ENCODE measurements around the gene TMEM163. TPM values are rescaled to one million over a fixed set of nuclear protein-coding genes. Genes with fewer than 3 reads are reported as not detected.

TMEM163 gene
- polyA plus RNA-seq, 3 donors: 0.01 TPM; not detected in 2

- no peak overlapping the region for H3K27ac ChIP-seq (ENCODE audit: low read depth in 1 of 2, low read length in 2 of 2)
- no peak overlapping the region for H3K4me2 ChIP-seq (replicated peaks; ENCODE audit: extremely low read depth, low read length, poor library complexity, severe bottlenecking)
- Mint-ChIP-seq H3K9me3 (peaks cover 0 to 3% (median 0%) of the 10 kb centered on the region in 7 donors), H3K27ac (no peak overlapping the region), H3K36me3 (no peaks in the 10 kb centered on the region), H3K4me3 (no peak overlapping the region), H3K4me1 (peaks cover 5% of the 10 kb centered on the region), H3K27me3 (ENCODE audit: low read depth in 3 of 3) (peaks cover 4 to 7% (median 5%) of the 10 kb centered on the region in 3 donors)
- H3K27me3 ChIP-seq (ENCODE audit: control insufficient read depth in 2 of 2, insufficient read depth in 2 of 2, low read length in 2 of 2): no peaks in the 10 kb centered on the region
- H3K4me1 ChIP-seq (ENCODE audit: control insufficient read depth in 1 of 2, insufficient read depth in 2 of 2, low read length in 2 of 2): peaks cover 0 to 5% of the 10 kb centered on the region in 2 donors
- WGBS (ENCODE audit: insufficient coverage): 90% methylated on average over 6 of the region's 7 CpGs
- H3K9ac ChIP-seq (ENCODE audit: insufficient read depth, low read length, poor library complexity, severe bottlenecking): no peak overlapping the region
- H2AFZ ChIP-seq (ENCODE audit: insufficient read depth, low read depth, low read length, poor library complexity, severe bottlenecking): no peak overlapping the region
- H3K9me3 ChIP-seq (replicated peaks in 1 of 2; ENCODE audit: control insufficient read depth in 1 of 2, insufficient read depth in 1 of 2, low read length in 2 of 2): no peaks in the 10 kb centered on the region
- intact Hi-C loops (cut with micrococcal nuclease): no loop called here
- no peak for TF ChIP-seq CTCF (IDR thresholded peaks at IDR 0.05)
- no peaks in the 10 kb centered on the region for H3K36me3 ChIP-seq (replicated peaks in 1 of 2; ENCODE audit: control insufficient read depth in 1 of 2, insufficient read depth in 2 of 2, low read length in 2 of 2)
- H3K79me2 ChIP-seq (ENCODE audit: insufficient read depth, low read length): no peaks in the 10 kb centered on the region
- no peak for DNase-seq
- H4K20me1 ChIP-seq (ENCODE audit: insufficient read depth, low read length): no peaks in the 10 kb centered on the region
- no peak overlapping the region for H3K4me3 ChIP-seq (replicated peaks in 1 of 3; ENCODE audit: low read depth in 2 of 3, low read length in 3 of 3)
Measured at GRCh38 chr2:134665727-134666506, 52.9 kb downstream of the TMEM163 start.

- Mint-ChIP-seq H3K36me3 (no peaks in the 10 kb centered on the region), H3K27me3 (ENCODE audit: low read depth in 3 of 3) (peaks cover 2 to 5% (median 3%) of the 10 kb centered on the region in 3 donors), H3K9me3 (peaks cover 0 to 3% (median 0%) of the 10 kb centered on the region in 7 donors), H3K4me3 (no peak overlapping the region), H3K27ac (no peak overlapping the region), H3K4me1 (no peaks in the 10 kb centered on the region)
- Histone ChIP-seq H4K20me1 (ENCODE audit: insufficient read depth, low read length) (no peaks in the 10 kb centered on the region), H3K27me3 (ENCODE audit: control insufficient read depth in 2 of 2, insufficient read depth in 2 of 2, low read length in 2 of 2) (no peaks in the 10 kb centered on the region), H2AFZ (ENCODE audit: insufficient read depth, low read depth, low read length, poor library complexity, severe bottlenecking) (no peak overlapping the region), H3K27ac (ENCODE audit: low read depth in 1 of 2, low read length in 2 of 2) (no peak overlapping the region), H3K9ac (ENCODE audit: insufficient read depth, low read length, poor library complexity, severe bottlenecking) (no peak overlapping the region), H3K79me2 (ENCODE audit: insufficient read depth, low read length) (no peaks in the 10 kb centered on the region), H3K36me3 (replicated peaks in 1 of 2; ENCODE audit: control insufficient read depth in 1 of 2, insufficient read depth in 2 of 2, low read length in 2 of 2) (no peaks in the 10 kb centered on the region), H3K4me2 (replicated peaks; ENCODE audit: extremely low read depth, low read length, poor library complexity, severe bottlenecking) (no peak overlapping the region), H3K9me3 (replicated peaks in 1 of 2; ENCODE audit: control insufficient read depth in 1 of 2, insufficient read depth in 1 of 2, low read length in 2 of 2) (no peaks in the 10 kb centered on the region), H3K4me3 (replicated peaks in 1 of 3; ENCODE audit: low read depth in 2 of 3, low read length in 3 of 3) (no peak overlapping the region), H3K4me1 (ENCODE audit: control insufficient read depth in 1 of 2, insufficient read depth in 2 of 2, low read length in 2 of 2) (no peaks in the 10 kb centered on the region)
- intact Hi-C loops (cut with micrococcal nuclease): no loop called here
- WGBS (ENCODE audit: insufficient coverage): 93% methylated on average over 3 of the region's 8 CpGs
- no peak for DNase-seq
- TF ChIP-seq CTCF (IDR thresholded peaks at IDR 0.05): no peak
Measured at GRCh38 chr2:134663451-134664450, 55.0 kb downstream of the TMEM163 start.
